Hematopoietic multipotent progenitor cell treated with erythropoietin and hydrocortisone succinate and interleukin-3 and kit ligand, for 4 days (in vitro differentiated cells): Measurements from ENCODE around the gene RAP2B.
"Not testable (repeated sequence)": the region's sequence is repeated elsewhere in the genome, so short reads cannot be mapped to it uniquely, and the experiment has no call there.

ENCODE experiments used
- DNase-seq: peaks from one replicate; pipeline ENCODE4 v3.0.0-alpha.2; 2015

Gene RAP2B

DNA sequence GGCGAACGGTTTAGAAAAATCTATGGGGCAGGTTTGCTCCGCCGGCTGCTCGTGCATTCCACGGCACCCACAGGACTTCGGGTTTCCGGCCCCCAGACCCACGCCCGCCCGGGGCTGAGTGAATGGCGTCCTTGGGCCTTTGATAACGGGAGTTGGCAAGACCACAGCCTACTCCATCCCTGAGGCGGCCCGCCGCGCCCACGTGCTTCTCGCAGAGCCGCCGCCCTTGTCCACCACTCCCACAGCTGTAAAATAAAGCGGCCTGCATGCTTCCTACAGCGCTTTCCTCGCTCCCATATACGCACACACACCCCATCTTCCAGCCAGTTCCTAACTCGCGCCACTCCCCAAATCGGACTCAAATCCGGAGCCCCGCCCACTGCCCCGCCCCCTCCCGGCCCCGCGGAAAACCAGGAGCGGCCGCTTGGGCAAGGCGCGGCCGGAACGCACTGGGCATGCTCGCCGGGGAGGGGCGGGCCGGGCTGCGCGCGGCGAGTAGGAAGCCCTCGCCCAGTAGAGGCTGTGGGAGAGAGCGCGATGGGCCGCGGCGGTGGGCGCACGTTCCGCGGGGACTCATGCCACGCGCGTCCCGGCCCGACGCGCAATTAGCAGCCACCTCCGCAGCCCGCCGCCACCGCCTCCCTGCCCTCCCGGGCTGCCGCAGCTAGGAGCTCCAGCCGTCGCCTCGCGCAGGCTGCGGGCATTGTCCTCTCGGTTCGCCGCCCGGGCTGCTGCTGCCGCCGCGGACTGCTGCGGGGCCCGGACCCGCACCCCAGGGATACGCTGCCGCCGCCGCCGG lies at the start of gene RAP2B:
Gene RAP2B, plus strand, starts transcription at position 513 of the 799 bp plus-strand sequence. CDS start 468 bp downstream, outside the sequence.
- peak; percentile 98 for DNase-seq

- no peak for DNase-seq
Measured at GRCh38 chr3:153113541-153113940, 48.5 kb upstream of the RAP2B start.

- not testable (repeated sequence) for DNase-seq
Measured at GRCh38 chr3:153114270-153114669, 47.8 kb upstream of the RAP2B start.

- DNase-seq: no peak
Measured at GRCh38 chr3:153115326-153115725, 46.7 kb upstream of the RAP2B start.

- DNase-seq: no peak
Measured at GRCh38 chr3:153127788-153128187, 34.2 kb upstream of the RAP2B start.

DNA sequence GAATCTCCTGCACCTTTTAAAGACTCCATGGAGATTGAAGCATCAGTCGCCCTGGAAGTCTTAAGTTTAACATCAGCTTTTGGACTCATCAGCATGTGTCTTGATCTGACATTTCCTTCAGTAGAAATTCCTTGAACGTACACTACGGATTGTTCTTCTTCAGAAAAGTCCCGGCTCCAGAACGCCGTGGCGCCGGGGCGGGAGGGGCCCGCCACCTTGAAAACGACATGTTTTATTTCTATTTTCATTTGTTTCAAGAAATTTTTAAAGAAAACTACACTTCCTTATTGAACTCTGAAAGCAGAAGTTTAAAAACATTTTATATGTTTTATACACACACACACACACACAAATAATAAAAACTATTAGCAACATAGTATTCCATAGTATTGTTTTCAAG lies 32.6 kb upstream of the RAP2B start:
- no peak for DNase-seq

GRCh38 chr3:153129866-153130265 lies 32.2 kb upstream of the RAP2B start:
- DNase-seq: no peak

DNA sequence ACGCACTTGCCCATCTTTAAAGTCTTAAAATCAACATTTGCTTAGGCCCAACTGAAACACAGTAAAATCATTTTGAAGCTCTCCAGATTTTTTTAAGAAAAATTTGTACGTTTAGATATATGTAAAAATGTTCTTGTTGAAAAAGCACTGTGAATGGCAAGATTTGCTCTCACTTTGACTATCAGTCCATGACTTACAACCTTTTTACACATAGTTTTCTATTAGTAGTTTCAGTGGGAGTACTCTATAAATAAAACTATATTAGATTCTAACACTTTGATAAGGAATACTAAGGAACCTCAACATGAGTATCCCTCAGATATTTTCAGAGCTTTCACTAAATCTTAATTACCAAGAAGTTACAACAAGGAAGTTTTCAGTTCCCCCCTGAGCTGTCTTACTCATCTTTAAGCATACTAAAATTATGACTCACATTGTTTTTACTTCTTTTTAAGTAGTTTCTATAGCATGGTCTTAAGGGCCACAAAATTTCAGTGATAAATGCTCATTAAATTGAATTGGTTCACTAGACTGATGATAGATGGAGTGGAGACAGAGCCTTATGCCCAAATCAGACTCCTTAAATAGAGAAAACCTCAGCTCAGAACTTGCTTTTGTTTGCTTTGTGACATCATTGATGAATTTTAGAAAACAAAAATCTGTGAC lies 31.6 kb upstream of the RAP2B start:
- no peak for DNase-seq

GRCh38 chr3:153137626-153138025 lies 24.4 kb upstream of the RAP2B start:
- DNase-seq: peak; percentile 52

- peak; percentile 34 for DNase-seq
Measured at GRCh38 chr3:153138276-153139210, 23.5 kb upstream of the RAP2B start.

DNA sequence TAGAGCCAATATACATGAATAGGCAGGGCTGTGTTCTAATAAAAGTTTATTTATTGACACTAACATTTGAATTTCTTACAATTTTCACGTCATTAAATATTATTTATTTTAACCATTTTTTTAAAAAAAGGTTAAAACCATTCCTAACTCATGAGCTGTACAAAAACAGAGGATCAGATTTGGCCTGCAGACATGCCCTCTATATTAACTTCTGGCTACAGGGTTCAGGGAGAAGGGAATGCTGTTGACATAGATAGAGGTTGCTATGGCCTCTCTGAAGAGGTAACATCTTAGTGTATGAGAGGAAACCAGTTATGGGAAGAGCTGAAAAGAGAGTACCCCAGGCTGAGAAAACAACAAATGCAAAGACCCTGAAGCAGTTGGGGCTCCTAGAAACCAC lies 19.1 kb upstream of the RAP2B start:
- DNase-seq: no peak

- DNase-seq: no peak
Measured at GRCh38 chr3:153144071-153144470, 18.0 kb upstream of the RAP2B start.

GRCh38 chr3:153144779-153145178 lies 17.2 kb upstream of the RAP2B start:
- no peak for DNase-seq

GRCh38 chr3:153145454-153145853 lies 16.6 kb upstream of the RAP2B start:
- DNase-seq: no peak

GRCh38 chr3:153146191-153147053 lies 15.6 kb upstream of the RAP2B start:
- no peak for DNase-seq

DNA sequence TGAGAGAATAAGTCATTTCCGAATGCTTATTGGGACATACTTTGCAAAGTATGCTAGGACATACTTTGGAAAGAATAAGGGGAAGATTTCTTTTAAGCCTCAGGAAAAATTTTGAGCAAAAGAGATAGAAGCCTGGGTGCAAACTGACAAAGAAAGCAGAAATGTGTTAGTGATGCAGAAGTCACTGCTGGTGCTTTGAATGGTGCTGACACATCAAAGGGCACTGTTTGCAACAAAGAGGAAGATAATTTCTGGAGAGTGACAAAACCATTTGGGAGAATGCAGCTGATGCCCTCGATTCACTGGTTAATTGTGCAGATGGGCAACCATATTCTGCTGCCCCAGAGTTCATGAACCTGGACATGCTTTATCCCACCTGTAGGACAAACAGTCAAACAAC lies 11.0 kb upstream of the RAP2B start:
- peak; percentile 34 for DNase-seq

DNA sequence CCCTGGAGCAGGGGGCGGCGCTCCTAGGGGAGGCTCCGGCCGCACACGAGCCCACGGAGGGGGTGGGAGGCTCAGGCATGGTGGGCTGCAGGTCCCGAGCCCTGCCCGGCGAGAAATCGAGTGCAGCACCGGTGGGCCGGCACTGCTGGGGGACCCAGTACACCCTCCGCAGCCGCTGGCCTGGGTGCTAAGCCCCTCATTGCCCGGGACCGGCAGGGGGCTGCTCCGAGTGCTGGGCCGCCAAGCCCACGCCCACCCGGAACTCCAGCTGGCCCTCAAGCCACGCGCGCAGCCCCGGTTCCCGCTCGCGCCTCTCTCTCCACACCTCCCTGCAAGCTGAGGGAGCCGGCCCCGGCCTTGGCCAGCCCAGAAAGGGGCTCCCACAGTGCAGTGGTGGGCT lies 6.2 kb upstream of the RAP2B start:
- DNase-seq: not testable (repeated sequence)

DNA sequence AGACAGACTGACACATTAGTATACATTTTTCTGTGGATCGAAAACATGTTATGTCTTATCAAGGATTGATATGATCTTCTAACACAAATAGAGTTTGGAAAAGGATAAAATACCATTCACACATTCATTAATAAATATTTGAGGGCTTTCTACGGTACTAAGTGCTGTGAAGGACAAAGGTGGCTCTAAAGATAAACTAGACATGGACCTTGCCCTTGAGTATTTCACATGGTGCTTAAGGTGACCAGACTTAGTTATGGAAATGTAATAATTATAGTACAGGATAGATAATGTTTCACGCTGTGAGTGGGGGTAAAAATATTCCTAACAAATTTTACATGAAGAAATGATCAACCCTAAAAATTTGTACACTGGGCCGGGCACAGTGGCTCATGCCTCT lies 3.8 kb upstream of the RAP2B start:
- no peak for DNase-seq

DNA sequence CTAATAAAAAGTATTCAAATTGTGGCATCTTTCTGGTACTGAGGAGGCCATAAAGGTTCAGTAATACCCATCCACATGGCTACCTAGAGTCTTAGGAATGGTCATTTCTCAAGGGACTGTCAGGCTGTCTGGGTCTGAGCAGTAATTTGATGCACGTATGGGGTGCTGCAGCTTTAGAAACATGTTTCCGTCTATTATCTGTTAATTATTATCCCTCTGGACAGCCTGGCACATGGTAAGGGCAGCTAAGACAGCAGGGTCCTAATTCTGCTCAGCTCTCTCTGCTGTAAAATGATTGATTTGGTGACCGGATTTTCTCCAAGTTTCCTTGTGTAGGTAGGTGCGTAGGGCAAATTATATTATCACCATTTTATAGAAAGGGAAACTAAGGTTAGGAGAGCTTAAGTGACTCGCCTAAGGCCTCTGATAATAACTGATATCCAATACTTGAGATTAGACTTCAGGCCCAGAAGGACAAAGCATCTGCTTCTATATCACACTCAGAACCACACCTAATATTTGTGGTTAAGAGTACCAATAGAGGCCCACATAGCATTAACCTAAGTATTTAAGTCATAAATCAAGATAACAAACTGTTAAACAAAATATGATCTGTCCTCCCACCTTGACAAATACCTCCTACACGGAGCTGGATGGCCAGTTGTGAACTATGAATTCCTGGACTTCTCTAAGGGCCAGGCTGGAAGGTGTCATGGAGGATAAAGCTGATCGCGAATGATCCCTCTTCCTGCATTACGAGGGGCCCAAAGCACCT lies 2.9 kb upstream of the RAP2B start:
- no peak for DNase-seq

GRCh38 chr3:153159771-153160397 lies 2.1 kb upstream of the RAP2B start:
- DNase-seq: no peak
